Endothelial cell of umbilical vein (primary cell): ENCODE measurements around the gene P2RX1.

Experiments
- EZH2 ChIP-seq: IDR thresholded peaks from 2 replicates; pipeline ENCODE4 v1.6.1; 2012; ENCODE audit warnings: borderline replicate concordance, low read depth, mild to moderate bottlenecking, moderate library complexity, low read length, inconsistent platforms; ENCODE audit not compliant: severe bottlenecking
- FOS ChIP-seq: IDR thresholded peaks from 2 replicates; pipeline ENCODE4 v1.6.1; 2011; ENCODE audit warnings: mild to moderate bottlenecking, low read length, moderate library complexity, borderline replicate concordance; ENCODE audit not compliant: insufficient read depth
- GATA2 ChIP-seq: IDR thresholded peaks from 2 replicates; pipeline ENCODE4 v1.7.0; 2011; ENCODE audit warnings: low read depth, mild to moderate bottlenecking, moderate library complexity, mixed read lengths, low read length; ENCODE audit not compliant: insufficient read length, insufficient read depth
- JUN ChIP-seq: IDR thresholded peaks from 2 replicates; pipeline ENCODE4 v1.6.1; 2011; ENCODE audit warnings: borderline replicate concordance, low read depth; ENCODE audit not compliant: insufficient read length, insufficient read depth
- MYC ChIP-seq: IDR thresholded peaks from one replicate; pipeline ENCODE4 v1.6.1; 2011; ENCODE audit warnings: mild to moderate bottlenecking, low read depth, low read length
- POLR2A ChIP-seq: IDR thresholded peaks from 2 replicates; pipeline ENCODE4 v1.6.1; 2012; ENCODE audit warnings: low read depth, mild to moderate bottlenecking, control low read depth, low read length
- POLR2AphosphoS5 ChIP-seq: IDR thresholded peaks from 2 replicates; pipeline ENCODE4 v1.6.1; 2012; ENCODE audit warnings: low read depth, mild to moderate bottlenecking, control low read depth, low read length, moderate library complexity; ENCODE audit not compliant: insufficient read depth
- TF ChIP-seq, protein P1 (sequence below), 2 donors: IDR thresholded peaks; 1 replicate in 1 of 2; 2 replicates in 1 of 2; pipeline ENCODE4 v1.5.1; 2011; ENCODE audit warnings: low read length in 2 of 2, mild to moderate bottlenecking in 2 of 2, moderate library complexity in 2 of 2, control low read depth in 1 of 2, inconsistent platforms in 1 of 2, low read depth in 1 of 2; ENCODE audit not compliant: insufficient read depth in 1 of 2; ENCODE audit errors: extremely low read depth in 1 of 2
- TF ChIP-seq, protein P2 (sequence below): IDR thresholded peaks from 2 replicates; pipeline ENCODE4 v1.6.1; 2011; ENCODE audit not compliant: insufficient read depth, insufficient read length

DNA sequence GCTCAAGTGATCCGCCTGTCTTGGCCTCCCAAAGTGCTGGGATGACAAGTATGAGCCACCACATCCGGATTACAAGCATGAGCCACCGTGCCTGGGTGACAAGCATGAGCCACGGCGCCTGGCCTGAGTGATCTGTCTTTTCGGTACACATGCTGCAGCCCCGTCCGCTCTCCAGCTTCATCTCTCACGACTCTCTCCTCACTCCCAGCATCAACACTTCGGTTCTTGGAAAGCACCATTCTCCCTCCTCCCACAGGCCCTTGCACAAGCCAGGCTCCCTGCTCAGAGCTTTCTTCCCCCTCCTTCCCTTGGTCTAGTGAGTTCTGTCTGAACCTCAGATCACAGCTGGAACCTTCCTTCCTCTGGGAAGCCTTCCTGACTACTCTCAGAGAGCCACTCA is 63.7 kb downstream of the P2RX1 start:
- no peak for TF ChIP-seq POLR2A
- TF ChIP-seq EZH2: no peak
- TF ChIP-seq, protein P1, sequence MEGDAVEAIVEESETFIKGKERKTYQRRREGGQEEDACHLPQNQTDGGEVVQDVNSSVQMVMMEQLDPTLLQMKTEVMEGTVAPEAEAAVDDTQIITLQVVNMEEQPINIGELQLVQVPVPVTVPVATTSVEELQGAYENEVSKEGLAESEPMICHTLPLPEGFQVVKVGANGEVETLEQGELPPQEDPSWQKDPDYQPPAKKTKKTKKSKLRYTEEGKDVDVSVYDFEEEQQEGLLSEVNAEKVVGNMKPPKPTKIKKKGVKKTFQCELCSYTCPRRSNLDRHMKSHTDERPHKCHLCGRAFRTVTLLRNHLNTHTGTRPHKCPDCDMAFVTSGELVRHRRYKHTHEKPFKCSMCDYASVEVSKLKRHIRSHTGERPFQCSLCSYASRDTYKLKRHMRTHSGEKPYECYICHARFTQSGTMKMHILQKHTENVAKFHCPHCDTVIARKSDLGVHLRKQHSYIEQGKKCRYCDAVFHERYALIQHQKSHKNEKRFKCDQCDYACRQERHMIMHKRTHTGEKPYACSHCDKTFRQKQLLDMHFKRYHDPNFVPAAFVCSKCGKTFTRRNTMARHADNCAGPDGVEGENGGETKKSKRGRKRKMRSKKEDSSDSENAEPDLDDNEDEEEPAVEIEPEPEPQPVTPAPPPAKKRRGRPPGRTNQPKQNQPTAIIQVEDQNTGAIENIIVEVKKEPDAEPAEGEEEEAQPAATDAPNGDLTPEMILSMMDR (IDR thresholded peaks at IDR 0.05; ENCODE audit: extremely low read depth in 1 of 2, insufficient read depth in 1 of 2, low read depth in 1 of 2, low read length in 2 of 2): no peak
- TF ChIP-seq, protein P2, sequence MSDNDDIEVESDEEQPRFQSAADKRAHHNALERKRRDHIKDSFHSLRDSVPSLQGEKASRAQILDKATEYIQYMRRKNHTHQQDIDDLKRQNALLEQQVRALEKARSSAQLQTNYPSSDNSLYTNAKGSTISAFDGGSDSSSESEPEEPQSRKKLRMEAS: no peak
- no peak for TF ChIP-seq MYC
- no peak for TF ChIP-seq FOS
- TF ChIP-seq JUN: no peak
- TF ChIP-seq POLR2AphosphoS5: no peak
- TF ChIP-seq GATA2: no peak
